ENCODE data around the gene TMC1. TPM values are rescaled to one million over a fixed set of nuclear protein-coding genes. Genes with fewer than 3 reads are reported as not detected.
"Not testable (repeated sequence)": the region's sequence is repeated elsewhere in the genome, so short reads cannot be mapped to it uniquely, and the experiment has no call there.

Gene TMC1
- total RNA-seq, 3 donors from 2014 or later, result 0.17 to 0.77 (median 0.19) TPM

- peaks cover 13% of the 10 kb centered on the region for H3K4me1 ChIP-seq (ENCODE audit: low read depth)
- no peaks in the 10 kb centered on the region for H3K9me3 ChIP-seq
- intact Hi-C loops (cut with DNase I, micrococcal nuclease), result no loop called here
- no peaks in the 10 kb centered on the region for H3K36me3 ChIP-seq (ENCODE audit: low read depth)
- DNase-seq, result peak in 1 of 3 donors; percentile 61
- peak; percentile 90 for ATAC-seq
- H3K4me3 ChIP-seq, result no peak overlapping the region
- TF ChIP-seq CTCF (IDR thresholded peaks at IDR 0.05), result no peak
Observed at GRCh38 chr9:72477930-72478518, 43.4 kb upstream of the TMC1 start.

- TF ChIP-seq CTCF (IDR thresholded peaks at IDR 0.05), result no peak
- DNase-seq (no peak), ATAC-seq (no peak)
- Histone ChIP-seq H3K4me1 (ENCODE audit: low read depth) (peaks cover 13% of the 10 kb centered on the region), H3K4me3 (no peak overlapping the region), H3K9me3 (no peaks in the 10 kb centered on the region), H3K36me3 (ENCODE audit: low read depth) (no peaks in the 10 kb centered on the region)
- intact Hi-C loops (cut with DNase I, micrococcal nuclease), result no loop called here
Observed at GRCh38 chr9:72478966-72479365, 42.4 kb upstream of the TMC1 start.

GRCh38 chr9:72480261-72480660, 41.1 kb upstream of the TMC1 start:
- H3K9me3 ChIP-seq; intact Hi-C loops (cut with DNase I, micrococcal nuclease); H3K4me3 ChIP-seq; DNase-seq; ATAC-seq; H3K36me3 ChIP-seq (ENCODE audit: low read depth): not testable (repeated sequence)
- H3K4me1 ChIP-seq (ENCODE audit: low read depth), result peaks cover 13% of the 10 kb centered on the region

- Histone ChIP-seq H3K36me3 (ENCODE audit: low read depth) (no peaks in the 10 kb centered on the region), H3K4me1 (ENCODE audit: low read depth) (peaks cover 13% of the 10 kb centered on the region), H3K9me3 (no peaks in the 10 kb centered on the region), H3K4me3 (no peak overlapping the region)
- TF ChIP-seq CTCF (IDR thresholded peaks at IDR 0.05), result no peak
- intact Hi-C loops (cut with DNase I, micrococcal nuclease), result no loop called here
- ATAC-seq, result no peak
- no peak for DNase-seq
Observed at GRCh38 chr9:72480921-72481320, 40.5 kb upstream of the TMC1 start.

GRCh38 chr9:72485821-72486593, 35.4 kb upstream of the TMC1 start:
- DNase-seq, result no peak
- H3K36me3 ChIP-seq (ENCODE audit: low read depth), result no peaks in the 10 kb centered on the region
- no peaks in the 10 kb centered on the region for H3K4me1 ChIP-seq (ENCODE audit: low read depth)
- H3K9me3 ChIP-seq, result no peaks in the 10 kb centered on the region
- TF ChIP-seq CTCF (IDR thresholded peaks at IDR 0.05), result no peak
- intact Hi-C loops (cut with DNase I, micrococcal nuclease), result no loop called here
- no peak for ATAC-seq
- no peak overlapping the region for H3K4me3 ChIP-seq

- DNase-seq, result no peak
- Histone ChIP-seq H3K36me3 (ENCODE audit: low read depth) (no peaks in the 10 kb centered on the region), H3K4me3 (no peak overlapping the region), H3K9me3 (no peaks in the 10 kb centered on the region), H3K4me1 (ENCODE audit: low read depth) (no peaks in the 10 kb centered on the region)
- no peak for ATAC-seq
- TF ChIP-seq CTCF (IDR thresholded peaks at IDR 0.05), result no peak
- intact Hi-C loops (cut with DNase I, micrococcal nuclease), result no loop called here
Observed at GRCh38 chr9:72486594-72486955, 34.8 kb upstream of the TMC1 start.

GRCh38 chr9:72487665-72488064, 33.7 kb upstream of the TMC1 start:
- ATAC-seq; intact Hi-C loops (cut with DNase I, micrococcal nuclease); H3K4me1 ChIP-seq (ENCODE audit: low read depth); H3K36me3 ChIP-seq (ENCODE audit: low read depth); DNase-seq; H3K4me3 ChIP-seq; H3K9me3 ChIP-seq: not testable (repeated sequence)
